HG02588 (cell line): ENCODE data around the gene LIPI.
"Not testable (repeated sequence)": the region's sequence is repeated elsewhere in the genome, so short reads cannot be mapped to it uniquely, and the experiment has no call there.

Experiments
- ATAC-seq: cut with Tn5 transposase; IDR thresholded peaks from one replicate; pipeline ENCODE4 v1.9.1; 2021; ENCODE audit warnings: mild to moderate bottlenecking, moderate library complexity; ENCODE audit not compliant: unreplicated experiment

The LIPI gene

DNA sequence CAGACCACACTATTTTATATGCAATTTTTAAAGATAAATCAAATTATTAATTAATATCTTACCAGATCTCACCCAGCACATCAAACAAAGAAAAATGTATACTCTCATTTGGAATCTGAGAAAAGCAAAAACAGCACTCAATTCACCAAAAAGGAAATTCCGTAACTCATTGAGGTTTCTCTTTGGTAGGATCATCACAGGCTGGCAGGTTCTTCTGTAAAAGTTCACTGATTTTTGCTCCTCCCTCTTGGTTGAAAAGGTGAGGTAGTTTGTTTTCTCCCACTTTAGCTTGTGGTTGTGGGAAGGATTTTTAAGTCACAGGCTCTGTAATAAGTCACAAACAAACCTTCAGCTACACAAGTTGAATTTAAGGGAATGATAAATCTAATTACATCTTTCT lies at the start of gene LIPI:
Gene LIPI (minus strand): TSS at position 218 of the 400 bp plus-strand sequence. CDS start 110 bp downstream, at position 108.
- ATAC-seq: no peak

DNA sequence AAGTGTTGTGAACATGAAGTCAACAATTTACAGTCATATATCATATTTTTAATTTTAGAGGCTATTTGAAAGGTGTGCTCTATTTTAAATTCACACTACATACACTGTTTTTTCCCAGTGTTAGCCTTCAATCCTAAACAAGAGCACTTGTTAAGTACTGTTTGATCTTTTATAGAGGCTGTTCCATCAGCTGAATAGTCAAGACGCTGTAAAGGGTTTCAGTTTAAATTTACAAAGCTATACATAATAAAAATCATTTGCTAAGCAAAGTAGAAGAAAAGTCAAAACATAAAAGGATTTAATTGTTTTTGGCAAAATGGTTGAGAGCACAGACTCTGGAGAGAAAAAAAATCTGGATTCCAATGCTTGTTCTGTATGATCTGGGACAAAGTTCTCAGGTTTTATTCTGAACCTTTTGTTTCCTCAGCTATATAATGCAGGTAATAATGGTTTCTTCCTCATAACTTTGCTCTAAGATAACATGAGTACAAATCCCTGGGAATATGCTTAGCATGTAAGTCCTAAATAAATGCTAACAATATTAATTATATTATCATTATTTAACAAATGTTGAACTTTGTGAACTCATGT lies 49.5 kb upstream of the LIPI start:
- ATAC-seq: no peak

DNA sequence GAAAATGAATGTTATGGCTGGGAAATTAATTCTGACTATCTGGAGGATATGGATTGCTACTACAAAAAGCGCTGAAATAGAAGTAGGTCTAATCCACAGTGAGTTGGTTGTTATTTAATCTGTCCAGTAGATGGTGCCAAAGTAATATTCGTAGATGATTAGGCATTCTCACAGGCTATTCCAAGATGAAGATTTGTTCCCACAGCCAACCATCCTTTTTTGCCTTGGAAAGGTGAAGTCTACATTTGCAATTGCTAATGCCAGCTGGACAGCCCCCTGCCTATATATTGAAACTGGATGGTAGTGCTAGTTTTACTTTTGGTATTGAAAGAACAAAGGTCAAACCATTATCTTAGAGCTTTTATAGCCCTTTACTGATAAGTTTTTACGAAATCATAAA lies 49.0 kb upstream of the LIPI start:
- ATAC-seq: peak; percentile 59

DNA sequence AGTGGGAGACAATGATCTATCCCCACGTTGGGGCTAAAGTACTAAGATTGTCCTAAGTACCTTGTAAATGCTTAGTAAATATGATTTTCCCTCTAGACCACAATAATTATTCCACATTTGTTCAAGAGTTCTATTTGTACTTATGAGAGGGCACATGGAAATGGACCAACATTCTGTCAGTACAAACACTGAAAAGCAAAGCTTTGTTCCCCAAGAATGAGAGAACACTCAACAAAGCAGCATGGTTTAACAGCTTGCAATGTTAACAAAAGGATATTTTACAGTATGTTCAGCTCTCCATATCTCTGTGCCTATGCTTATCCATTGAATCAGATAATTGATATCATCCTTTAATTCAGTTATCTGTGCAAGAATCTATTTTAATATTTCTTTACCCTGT lies 40.6 kb upstream of the LIPI start:
- ATAC-seq: no peak

DNA sequence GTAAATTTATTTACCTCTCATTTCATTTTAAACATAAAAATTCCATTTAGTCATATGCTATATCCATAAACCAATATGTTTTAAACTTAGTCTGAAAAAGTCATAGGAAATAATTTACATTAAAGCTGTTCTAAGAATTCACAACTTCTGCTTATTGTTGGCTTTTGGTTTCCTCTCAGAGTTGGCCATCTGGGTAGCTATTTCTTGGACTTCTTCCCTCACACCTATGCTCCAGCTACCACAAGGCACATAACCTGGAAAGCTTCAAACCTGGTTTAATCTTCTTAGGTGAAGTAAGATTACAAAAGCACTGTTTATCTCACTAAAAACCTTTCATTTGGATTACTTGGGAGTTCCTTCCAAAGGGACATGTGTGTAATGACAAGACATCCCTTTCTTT lies 35.0 kb upstream of the LIPI start:
- ATAC-seq: no peak

DNA sequence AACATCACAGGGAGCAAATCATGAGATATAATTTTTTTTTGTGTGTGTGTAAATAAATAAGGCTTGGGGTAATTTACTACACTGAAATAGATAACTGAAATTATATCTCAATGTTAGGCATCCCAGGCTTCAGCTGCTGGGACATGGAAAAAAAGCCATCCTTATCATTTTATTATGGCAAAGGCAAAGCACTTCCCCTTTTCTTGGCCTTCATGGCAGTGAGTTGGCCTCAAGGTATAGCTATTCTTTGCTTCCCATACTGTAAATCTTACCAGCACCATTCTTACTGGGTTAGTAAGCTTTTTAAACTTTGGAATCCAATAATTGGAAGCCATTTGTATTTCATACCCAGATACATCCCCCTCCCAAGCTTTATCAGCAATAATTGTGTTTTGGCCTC lies 34.2 kb upstream of the LIPI start:
- no peak for ATAC-seq

DNA sequence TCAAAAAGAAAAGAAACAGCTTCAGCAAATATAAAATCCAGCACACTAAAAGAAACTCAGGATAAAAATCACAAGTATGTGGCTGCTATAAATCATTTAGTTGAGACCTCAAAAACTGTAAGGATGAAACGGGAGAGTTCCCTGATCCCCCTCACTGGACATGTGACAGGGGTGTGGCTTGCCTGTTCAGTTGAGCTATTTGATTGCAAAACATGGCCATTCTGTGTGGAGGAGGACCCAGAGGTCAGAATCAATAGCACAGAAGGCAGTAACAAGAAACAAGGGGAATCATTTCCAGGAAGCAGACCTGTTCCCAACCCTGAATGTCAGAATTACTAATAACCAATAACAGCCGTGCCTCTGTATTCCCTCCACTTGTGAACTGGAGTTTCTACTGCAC lies 33.1 kb upstream of the LIPI start:
- no peak for ATAC-seq

DNA sequence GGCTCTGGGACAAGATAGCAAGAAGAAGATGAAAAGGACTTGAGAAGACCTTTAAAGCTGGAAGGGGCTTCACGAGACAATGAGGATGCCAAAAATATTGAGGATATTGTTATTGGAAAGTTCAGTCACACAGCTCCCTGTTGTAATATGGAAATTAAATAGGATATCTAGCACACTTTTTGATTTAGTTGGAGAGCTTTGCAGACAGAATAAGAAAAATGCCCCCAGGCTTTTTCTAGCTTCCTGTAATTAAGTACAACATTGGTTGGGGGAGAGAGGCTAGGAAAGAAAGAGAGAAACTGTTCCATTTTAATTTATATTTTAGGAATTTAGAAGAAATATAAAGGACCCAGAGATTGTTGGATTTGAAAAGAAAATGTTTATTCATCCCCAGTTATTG lies 32.7 kb upstream of the LIPI start:
- ATAC-seq: no peak

DNA sequence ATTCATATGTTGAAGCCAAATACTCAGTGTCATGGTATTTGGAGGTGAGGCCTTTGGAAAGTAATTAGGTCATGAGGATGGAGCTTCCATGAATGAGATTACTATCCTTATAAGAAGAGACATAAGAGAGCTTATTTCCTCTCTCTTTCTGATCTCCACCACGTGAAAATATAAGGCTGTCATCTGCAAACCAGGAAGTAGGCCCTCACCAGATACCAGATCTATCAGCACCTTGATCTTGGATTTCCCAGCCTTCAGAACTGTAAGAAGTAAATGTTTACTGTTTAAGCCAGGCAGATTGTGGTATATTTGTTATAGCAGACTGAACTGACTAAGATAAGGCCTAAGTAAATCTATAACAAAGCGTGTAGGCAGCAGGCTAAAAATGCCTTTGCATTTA lies 30.5 kb upstream of the LIPI start:
- ATAC-seq: no peak

DNA sequence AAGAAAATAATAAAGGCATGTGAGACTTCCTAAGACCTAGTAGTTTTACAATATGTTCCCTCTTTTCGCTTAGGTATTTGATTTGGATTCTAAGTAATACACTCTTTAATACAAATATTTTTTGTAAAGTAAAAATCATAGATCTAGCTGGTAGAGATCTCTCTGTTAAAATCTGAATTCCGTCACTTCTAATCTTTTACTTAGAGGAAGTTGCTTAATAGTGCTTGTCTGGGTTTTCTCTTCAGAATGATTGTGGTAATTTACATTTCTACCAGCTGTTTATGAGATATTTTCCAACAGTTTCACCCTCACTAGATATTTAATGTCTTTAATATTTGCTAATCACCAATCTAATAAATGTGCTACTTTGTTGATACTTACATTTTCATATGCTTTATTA lies 28.5 kb upstream of the LIPI start:
- no peak for ATAC-seq

DNA sequence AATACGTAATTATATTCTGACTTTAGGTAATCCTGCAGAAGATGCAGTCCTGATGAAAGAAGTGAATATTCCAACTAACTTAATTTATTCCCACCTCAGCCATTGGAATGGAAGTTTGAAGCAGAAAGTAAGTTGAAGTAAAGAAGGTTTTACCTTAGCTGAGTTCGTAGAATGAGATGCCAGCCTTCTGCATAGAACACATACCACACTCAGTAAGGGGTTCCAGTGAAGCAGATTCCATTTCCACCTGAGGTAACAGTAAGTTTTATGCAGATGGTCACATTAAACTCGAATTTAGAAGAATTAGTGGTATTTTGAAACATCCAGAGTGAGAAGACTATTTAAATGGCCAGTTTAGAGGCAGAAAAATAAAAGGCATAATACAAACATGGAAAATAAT lies 25.4 kb upstream of the LIPI start:
- ATAC-seq: no peak

DNA sequence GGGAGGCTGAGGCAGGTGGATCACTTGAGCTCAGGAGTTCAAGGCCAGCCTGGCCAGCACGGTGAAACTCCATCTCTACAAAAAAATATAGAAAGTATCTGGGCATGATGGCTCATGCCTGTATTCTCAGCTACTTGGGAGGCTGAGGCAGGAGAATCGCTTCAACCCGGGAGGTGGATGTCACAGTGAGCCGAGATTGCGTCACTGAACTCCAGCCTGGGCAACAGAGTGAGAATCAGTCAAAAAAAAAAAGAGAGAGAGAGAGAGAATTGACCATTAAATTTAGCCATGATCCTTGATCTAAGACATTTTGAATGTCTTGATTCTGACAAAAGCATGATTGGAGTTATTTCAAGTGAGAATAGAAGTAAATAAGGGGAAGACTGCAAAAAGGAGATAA lies 24.3 kb upstream of the LIPI start:
- ATAC-seq: no peak

DNA sequence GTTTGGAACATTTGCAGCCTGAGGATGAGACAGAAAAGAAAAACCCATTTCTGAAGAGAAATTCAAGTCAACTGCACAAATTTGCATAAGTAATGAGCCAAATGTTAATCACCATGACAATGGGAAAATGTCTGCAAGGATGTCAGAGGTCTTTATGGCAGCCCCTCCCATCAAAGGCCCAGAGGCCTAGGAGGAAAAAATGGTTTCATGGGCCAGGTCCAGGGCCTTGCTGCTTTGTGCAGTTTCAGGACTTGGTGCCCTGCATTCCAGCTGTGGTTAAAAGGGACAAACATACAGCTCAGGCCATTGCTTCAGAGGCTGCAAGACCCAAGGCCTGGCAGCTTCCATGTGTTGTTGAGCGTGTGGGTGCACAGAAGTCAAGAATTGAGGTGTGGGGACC lies 18.6 kb upstream of the LIPI start:
- ATAC-seq: no peak

DNA sequence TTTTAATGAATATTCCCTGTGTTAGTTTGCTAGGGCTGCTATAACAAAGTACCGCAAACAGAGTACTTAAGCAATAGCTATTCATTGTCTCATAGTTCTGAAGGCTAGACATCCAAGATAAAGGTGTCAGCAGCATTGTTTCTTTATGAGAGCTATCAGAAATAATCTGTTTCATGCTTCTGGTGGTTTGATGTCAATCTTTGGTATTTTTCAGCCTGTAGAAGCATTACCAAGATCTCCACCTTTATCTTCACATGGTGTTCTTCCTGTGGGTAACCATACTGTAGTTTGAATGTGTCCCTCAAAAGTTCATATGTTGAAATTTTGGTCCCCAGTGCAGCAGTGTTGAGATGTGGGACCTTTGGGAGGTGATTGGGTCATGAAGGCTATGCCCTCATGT lies 12.6 kb upstream of the LIPI start:
- no peak for ATAC-seq

DNA sequence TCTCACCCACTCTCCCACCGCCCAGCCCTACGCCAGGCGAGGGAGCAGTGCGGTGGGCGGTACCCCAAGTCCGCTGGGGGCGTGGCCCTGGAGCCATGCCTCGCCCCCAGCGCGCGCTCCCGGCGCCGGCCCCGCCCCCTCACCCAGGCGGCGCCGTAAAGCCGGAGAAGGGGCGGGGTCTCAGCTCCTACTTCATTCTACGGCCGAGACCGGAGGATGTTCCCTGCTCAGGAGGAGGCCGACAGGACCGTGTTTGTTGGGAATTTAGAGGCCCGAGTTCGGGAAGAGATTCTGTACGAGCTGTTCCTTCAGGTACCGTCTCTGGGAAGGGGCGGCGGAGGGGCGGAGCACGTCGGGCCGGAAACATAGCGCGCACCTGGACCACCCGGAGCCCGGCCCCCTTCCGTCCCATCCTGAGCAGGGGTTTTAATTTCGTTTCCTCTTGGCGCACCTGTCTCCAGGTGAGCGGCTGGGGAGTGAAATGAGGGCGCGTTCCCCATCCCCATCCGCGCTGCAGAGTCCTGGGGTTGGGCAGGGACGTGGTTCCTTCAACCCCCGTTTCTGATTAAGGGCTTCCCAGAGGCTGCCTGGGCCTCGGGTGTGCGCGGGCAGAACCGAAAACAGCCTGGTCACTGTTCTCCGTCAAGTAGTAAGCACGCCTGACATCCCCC lies 5.4 kb upstream of the LIPI start, which contains the start of gene RBM11:
Gene RBM11 (plus strand): TSS at position 187 of the 671 bp plus-strand sequence. CDS start 30 bp downstream, at position 217.
- ATAC-seq: peak; percentile 98

DNA sequence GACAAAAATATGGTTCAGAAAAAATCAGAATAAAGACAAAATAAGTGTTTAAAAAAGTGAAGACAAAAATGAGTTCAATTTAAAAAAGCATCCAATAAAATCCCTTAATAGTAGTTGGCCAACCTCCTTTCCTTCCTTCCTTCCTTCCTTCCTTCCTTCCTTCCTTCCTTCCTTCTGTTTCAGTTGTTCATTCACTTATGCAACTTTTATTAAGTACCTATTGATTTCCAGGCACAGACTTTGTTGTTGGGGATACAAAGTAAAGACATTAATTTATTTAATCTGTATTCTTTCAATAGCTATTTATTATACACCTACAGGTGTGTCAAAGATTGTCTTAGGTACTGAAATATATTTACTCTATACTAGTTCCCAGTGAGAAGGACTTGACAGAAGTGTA lies 2.4 kb upstream of the LIPI start:
- no peak for ATAC-seq

DNA sequence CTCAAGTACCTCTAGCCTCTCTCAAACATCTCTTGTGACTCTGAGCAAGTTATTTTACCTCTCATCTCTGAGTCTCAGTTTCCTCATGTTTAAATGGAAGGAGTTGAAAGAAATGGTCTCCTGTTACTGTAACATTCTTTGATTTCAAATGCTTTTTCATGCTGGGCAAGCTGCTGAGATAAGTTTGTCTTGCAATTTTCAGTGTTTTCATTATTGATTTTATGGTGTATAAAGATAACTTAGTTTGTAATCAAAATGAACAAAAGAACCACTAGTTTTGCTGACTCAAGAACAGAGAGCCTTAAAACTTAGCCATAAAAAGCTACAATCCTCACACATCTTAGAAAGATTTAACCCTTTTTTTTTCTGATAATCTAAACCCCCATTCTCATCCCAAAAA lies 4.5 kb downstream of the LIPI start:
- no peak for ATAC-seq

DNA sequence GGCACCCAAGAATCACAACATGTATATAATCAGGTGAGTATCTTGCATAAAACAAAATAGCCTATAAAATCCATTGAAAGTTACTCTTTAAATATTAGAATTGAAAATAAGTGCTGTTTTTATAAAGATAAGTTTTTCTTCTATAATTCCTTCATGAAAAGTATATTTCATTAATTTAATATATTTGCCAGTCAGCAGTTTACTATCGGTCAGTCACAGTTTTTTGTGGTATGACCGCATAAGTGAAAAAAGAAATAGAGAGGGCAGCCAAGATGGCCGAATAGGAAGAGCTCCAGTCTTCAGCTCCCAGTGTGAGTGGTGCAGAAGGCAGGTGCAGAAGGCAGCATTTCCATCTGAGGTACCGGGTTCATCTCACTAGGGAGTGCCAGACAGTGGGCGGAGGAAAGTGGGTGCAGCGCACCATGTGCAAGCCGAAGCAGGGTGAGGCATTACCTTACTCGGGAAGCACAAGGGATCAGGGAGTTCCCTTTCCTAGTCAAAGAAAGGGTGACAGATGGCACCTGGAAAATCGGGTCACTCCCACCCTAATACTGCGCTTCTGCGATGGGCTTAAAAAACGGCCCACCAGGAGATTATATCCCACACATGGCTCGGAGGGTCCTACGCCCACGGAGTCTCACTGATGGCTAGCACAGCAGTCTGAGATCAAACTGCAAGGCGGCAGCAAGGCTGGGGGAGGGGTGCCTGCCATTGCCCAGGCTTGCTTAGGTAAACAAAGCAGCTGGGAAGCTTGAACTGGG lies 44.1 kb downstream of the LIPI start:
- not testable (repeated sequence) for ATAC-seq

DNA sequence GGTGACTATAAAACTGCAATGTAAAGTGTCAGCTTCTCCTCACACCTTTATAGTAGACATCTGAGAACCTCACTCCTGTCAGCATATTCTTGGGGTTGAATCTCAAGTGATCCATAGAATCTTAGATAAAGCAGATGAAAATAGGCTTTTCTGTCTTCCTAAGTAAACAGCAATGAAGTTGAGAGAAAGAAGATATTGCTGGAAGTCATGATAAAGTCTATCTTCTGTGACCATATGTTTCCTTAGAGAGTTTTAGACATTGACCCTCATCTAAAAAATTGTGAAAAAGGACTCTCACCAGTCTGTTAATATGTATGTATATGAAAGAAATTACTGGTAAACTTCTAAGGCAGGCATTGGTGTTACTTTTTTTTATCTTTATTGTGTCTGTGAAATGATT lies 66.8 kb downstream of the LIPI start:
- ATAC-seq: no peak

DNA sequence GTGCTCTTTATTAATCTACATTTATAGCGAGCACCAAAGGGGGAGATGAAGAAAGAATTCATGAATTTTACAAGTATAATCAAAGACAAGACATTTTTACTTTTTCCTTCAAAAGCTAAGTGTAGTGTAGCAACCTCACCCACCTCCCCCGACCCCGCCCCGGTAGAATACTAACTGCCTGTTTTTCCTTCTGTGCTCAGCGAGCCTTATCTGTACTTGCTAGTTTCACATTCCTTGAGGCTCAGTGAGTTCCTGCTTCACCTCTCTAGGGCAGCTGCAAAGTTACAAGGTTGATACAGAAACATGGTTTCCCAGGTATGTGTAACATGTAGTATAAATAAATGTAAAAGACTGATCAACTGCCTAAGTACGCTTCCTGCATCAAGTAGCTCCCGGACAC lies 86.5 kb downstream of the LIPI start:
- no peak for ATAC-seq

DNA sequence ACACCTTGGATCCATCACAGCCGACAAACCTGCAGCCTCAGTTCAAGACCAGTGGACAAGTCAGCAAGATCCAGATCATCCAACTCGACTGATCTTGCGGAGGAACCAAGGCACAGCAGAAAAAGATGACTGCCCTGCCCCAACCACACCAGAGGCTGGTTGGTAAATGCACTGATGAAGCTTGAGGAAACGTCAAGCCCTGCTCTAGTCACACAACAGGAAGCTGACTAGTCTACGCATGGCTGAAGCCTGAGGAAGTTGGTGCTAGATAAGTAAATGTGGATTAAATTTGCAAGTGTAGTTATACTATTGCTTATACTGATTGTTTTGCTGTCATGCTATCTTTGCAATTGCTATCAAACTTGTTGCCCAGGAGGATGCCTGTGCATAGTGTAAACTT lies 89.0 kb downstream of the LIPI start:
- ATAC-seq: no peak

DNA sequence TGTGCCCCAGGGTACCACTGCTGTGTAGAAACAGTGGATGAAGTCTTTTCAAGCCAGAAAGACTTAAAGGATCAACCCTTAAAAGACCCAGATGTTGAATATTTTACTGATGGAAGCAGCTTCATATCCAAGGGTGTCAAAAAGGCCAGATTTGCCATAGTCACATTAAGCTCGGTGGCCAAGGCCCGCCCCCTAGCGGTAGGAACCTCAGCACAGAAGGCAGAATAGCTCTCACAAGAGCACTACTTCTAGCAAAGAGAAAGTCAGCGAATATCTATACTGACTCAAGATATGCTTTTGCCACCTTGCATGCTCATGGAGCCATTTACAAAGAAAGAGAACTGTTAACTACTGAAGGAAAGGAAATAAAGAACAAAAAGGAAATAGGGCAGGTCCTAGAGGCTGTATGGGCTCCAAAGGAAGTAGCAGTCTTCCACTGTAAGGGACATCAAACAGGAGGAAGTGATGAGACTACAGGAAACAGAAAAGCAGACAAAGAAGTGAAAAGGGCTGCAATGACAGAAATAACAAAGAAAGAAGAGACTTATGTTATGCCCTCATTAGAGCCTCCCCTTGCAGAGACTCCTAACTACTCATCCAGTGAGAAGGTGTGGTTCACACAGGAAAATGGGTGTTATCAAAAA lies 90.5 kb downstream of the LIPI start:
- peak; percentile 54 for ATAC-seq
